ENCODE measurements around the gene BCAP31.

- TF ChIP-seq POLR2AphosphoS5 (IDR thresholded peaks at IDR 0.05) (peak in 1 of 2 donors; percentile 49), POLR2A (IDR thresholded peaks at IDR 0.05; ENCODE audit: low read depth) (no peak), CTCF (IDR thresholded peaks at IDR 0.05) (peak; percentile 71 to 79 (median 75))
Measured at GRCh38 chrX:153667956-153668396, 56.2 kb downstream of the BCAP31 start.

Measured in esophagus muscularis mucosa (tissue), 3 donors.